OCI-LY3 (cell line): Measurements from ENCODE around the gene KCNAB1.

ENCODE experiments used
- H2AFZ ChIP-seq: fragments of 200-600, 300-600 bp; shearing (Covaris generic); 2 replicates; pipeline ENCODE4 v1.6.0; 2014; ENCODE audit warnings: antibody characterized with exemption, low read depth, low read length
- H3K27ac ChIP-seq: fragments of 200-600, 300-600 bp; sonication (generic); 2 replicates; pipeline ENCODE4 v1.5.1; 2014; ENCODE audit warnings: mild to moderate bottlenecking, low read length, moderate library complexity, mixed read lengths
- H3K27me3 ChIP-seq: fragments of 200-600, 300-600 bp; sonication (generic); 2 replicates; pipeline ENCODE4 v1.6.1; 2014; ENCODE audit warnings: low read depth, low read length, mixed read lengths
- H3K36me3 ChIP-seq: fragments of 200-600, 300-600 bp; sonication (generic); replicated peaks from 2 replicates; pipeline ENCODE3; 2014; ENCODE audit warnings: low read depth, low read length, mixed read lengths
- H3K4me1 ChIP-seq: fragments of 300-600, 200-600 bp; sonication (generic); 2 replicates; pipeline ENCODE4 v1.6.1; 2014; ENCODE audit warnings: low read length, mixed read lengths
- H3K4me2 ChIP-seq: fragments of 200-600, 300-600 bp; sonication (generic); 2 replicates; pipeline ENCODE4 v1.6.1; 2014; ENCODE audit warnings: low read length, mixed read lengths
- H3K4me3 ChIP-seq: fragments of 300-600, 200-600 bp; sonication (generic); 2 replicates; pipeline ENCODE4 v1.5.1; 2014; ENCODE audit warnings: antibody characterized with exemption, mild to moderate bottlenecking, low read length, moderate library complexity
- H3K79me2 ChIP-seq: fragments of 300-600, 200-600 bp; shearing (Covaris generic); 2 replicates; pipeline ENCODE4 v1.6.1; 2014; ENCODE audit warnings: mild to moderate bottlenecking, low read length, mixed read lengths
- H3K9ac ChIP-seq: fragments of 300-600, 200-600 bp; shearing (Covaris generic); 2 replicates; pipeline ENCODE4 v1.6.0; 2014; ENCODE audit warnings: mild to moderate bottlenecking, low read length, moderate library complexity
- H3K9me3 ChIP-seq: fragments of 200-600, 300-600 bp; shearing (Covaris generic); 2 replicates; pipeline ENCODE4 v1.6.1; 2014; ENCODE audit warnings: low read length, mixed read lengths; ENCODE audit not compliant: insufficient read depth
- H4K20me1 ChIP-seq: fragments of 200-600, 300-600 bp; sonication (generic); 2 replicates; pipeline ENCODE4 v1.6.1; 2016; ENCODE audit warnings: low read length, mixed read lengths; ENCODE audit not compliant: insufficient read depth
- EZH2phosphoT487 ChIP-seq: fragments of 200-600 bp; shearing (Covaris generic); IDR thresholded peaks from 2 replicates; pipeline ENCODE4 v1.6.1; 2018; ENCODE audit warnings: antibody characterized with exemption, mixed run types, low read depth
- TF ChIP-seq, protein P1 (sequence below): fragments of 200-600, 300-600 bp; sonication (generic); IDR thresholded peaks from 2 replicates; pipeline ENCODE4 v1.5.1; 2014; ENCODE audit warnings: antibody characterized with exemption, low read length, low read depth

Gene KCNAB1

DNA sequence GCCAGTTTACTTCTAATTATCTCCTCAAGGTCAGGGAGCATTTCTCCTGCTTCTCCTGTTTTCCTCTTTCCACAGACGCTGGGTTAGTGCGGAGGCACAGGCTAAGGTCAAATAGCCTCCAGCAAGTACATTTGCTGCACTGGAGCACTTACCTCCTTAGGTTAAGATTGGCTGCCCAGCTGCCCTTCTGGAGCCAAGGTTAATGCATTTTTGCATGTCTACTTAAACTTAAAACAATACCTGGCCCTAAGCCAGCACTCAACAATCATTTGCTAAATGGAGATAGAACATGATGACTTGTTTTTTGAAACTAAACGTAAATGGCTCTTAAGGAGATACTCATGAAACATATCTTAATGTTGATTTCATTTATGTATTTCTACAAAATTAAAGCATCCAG is 351.1 kb downstream of the KCNAB1 start:
- no peak overlapping the region for H3K27ac ChIP-seq
- H3K4me2 ChIP-seq: no peak overlapping the region
- H3K79me2 ChIP-seq: no peaks in the 10 kb centered on the region
- TF ChIP-seq, protein P1, sequence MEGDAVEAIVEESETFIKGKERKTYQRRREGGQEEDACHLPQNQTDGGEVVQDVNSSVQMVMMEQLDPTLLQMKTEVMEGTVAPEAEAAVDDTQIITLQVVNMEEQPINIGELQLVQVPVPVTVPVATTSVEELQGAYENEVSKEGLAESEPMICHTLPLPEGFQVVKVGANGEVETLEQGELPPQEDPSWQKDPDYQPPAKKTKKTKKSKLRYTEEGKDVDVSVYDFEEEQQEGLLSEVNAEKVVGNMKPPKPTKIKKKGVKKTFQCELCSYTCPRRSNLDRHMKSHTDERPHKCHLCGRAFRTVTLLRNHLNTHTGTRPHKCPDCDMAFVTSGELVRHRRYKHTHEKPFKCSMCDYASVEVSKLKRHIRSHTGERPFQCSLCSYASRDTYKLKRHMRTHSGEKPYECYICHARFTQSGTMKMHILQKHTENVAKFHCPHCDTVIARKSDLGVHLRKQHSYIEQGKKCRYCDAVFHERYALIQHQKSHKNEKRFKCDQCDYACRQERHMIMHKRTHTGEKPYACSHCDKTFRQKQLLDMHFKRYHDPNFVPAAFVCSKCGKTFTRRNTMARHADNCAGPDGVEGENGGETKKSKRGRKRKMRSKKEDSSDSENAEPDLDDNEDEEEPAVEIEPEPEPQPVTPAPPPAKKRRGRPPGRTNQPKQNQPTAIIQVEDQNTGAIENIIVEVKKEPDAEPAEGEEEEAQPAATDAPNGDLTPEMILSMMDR: no peak
- TF ChIP-seq EZH2phosphoT487: no peak
- no peak overlapping the region for H3K4me3 ChIP-seq
- H4K20me1 ChIP-seq: no peaks in the 10 kb centered on the region
- H3K27me3 ChIP-seq: no peaks in the 10 kb centered on the region
- H3K4me1 ChIP-seq: no peaks in the 10 kb centered on the region
- H2AFZ ChIP-seq: no peak overlapping the region
- no peak overlapping the region for H3K9ac ChIP-seq
- H3K9me3 ChIP-seq: no peaks in the 10 kb centered on the region
- no peaks in the 10 kb centered on the region for H3K36me3 ChIP-seq

DNA sequence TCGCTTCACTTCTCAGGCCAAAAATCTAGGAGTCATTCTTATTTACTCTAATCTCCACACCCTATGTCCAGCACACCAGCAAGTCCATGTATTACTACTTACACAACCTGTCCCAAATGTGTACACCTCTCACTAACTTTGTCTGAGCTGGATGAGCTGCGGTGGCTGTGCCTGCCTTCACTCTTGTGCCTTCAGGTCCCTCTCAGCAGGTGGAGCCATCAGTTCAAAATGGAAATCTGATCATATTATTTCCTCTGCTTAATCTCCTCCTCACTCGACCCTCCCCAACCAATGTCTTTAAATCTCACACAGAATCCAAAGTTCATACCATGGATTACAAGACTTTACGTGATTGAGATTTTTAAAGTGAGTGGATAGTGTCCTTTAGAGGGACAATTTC is 351.8 kb downstream of the KCNAB1 start:
- Histone ChIP-seq H3K79me2 (no peaks in the 10 kb centered on the region), H3K4me2 (no peak overlapping the region), H2AFZ (no peak overlapping the region), H3K36me3 (no peaks in the 10 kb centered on the region), H4K20me1 (no peaks in the 10 kb centered on the region), H3K4me3 (no peak overlapping the region), H3K27me3 (no peaks in the 10 kb centered on the region), H3K9me3 (no peaks in the 10 kb centered on the region), H3K9ac (no peak overlapping the region), H3K4me1 (no peaks in the 10 kb centered on the region), H3K27ac (no peak overlapping the region)
- TF ChIP-seq EZH2phosphoT487: no peak
- TF ChIP-seq, protein P1: peak; percentile 51

DNA sequence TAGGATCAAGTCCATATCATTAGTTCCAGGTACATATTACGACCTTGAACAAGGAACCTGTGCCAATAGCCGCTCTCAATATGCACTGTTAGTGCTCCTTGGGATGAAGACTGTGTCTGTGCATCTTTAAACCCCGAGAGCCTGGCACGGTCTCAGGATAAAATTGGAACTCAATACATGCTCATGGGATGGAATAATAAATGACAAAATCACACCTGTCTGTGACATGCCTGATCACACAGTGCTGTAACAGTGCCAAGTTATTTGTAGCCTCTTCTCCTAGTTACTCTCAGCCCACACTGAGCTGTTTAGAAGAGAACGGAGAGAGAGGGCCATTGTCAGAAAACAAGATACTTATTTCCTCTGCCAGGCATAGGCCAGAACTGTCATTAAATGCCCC is 352.3 kb downstream of the KCNAB1 start:
- no peak for TF ChIP-seq EZH2phosphoT487
- TF ChIP-seq, protein P1: no peak
- H3K4me3 ChIP-seq: no peak overlapping the region
- H3K9ac ChIP-seq: no peak overlapping the region
- H3K36me3 ChIP-seq: no peaks in the 10 kb centered on the region
- no peaks in the 10 kb centered on the region for H3K9me3 ChIP-seq
- H3K27me3 ChIP-seq: no peaks in the 10 kb centered on the region
- no peaks in the 10 kb centered on the region for H3K4me1 ChIP-seq
- no peak overlapping the region for H3K4me2 ChIP-seq
- no peak overlapping the region for H2AFZ ChIP-seq
- no peaks in the 10 kb centered on the region for H4K20me1 ChIP-seq
- H3K79me2 ChIP-seq: no peaks in the 10 kb centered on the region
- no peak overlapping the region for H3K27ac ChIP-seq

DNA sequence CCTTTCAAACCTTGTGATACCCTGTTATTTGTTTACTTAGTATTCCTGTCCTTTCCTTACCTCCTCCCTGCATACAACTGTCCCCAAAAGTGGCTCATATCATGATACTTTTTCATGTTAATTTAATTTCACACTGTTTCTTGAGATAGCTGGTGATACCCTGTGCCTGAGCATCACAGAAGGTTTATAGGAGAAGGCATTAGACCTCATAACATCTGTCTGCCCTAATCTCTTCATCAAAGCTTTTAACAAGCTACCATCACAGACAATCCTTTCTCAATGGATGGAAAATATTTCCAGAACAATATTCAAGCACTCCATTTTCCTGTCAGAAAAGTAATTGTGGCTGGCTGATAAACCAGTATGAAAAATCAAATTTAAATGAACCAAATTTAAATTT is 353.0 kb downstream of the KCNAB1 start:
- no peaks in the 10 kb centered on the region for H3K27me3 ChIP-seq
- H3K27ac ChIP-seq: no peak overlapping the region
- H3K79me2 ChIP-seq: no peaks in the 10 kb centered on the region
- H2AFZ ChIP-seq: no peak overlapping the region
- H3K4me3 ChIP-seq: no peak overlapping the region
- H3K36me3 ChIP-seq: no peaks in the 10 kb centered on the region
- no peaks in the 10 kb centered on the region for H3K9me3 ChIP-seq
- no peak overlapping the region for H3K9ac ChIP-seq
- no peak overlapping the region for H3K4me2 ChIP-seq
- H3K4me1 ChIP-seq: no peaks in the 10 kb centered on the region
- TF ChIP-seq, protein P1: no peak
- TF ChIP-seq EZH2phosphoT487: no peak
- no peaks in the 10 kb centered on the region for H4K20me1 ChIP-seq
